GM18868 (cell line): ENCODE data around the gene CFAP65.

Experiments used
- ATAC-seq: cut with Tn5 transposase; IDR thresholded peaks from one replicate; pipeline ENCODE4 v1.9.1; 2021; ENCODE audit warnings: mild to moderate bottlenecking, moderate library complexity; ENCODE audit not compliant: unreplicated experiment

The CFAP65 gene

DNA sequence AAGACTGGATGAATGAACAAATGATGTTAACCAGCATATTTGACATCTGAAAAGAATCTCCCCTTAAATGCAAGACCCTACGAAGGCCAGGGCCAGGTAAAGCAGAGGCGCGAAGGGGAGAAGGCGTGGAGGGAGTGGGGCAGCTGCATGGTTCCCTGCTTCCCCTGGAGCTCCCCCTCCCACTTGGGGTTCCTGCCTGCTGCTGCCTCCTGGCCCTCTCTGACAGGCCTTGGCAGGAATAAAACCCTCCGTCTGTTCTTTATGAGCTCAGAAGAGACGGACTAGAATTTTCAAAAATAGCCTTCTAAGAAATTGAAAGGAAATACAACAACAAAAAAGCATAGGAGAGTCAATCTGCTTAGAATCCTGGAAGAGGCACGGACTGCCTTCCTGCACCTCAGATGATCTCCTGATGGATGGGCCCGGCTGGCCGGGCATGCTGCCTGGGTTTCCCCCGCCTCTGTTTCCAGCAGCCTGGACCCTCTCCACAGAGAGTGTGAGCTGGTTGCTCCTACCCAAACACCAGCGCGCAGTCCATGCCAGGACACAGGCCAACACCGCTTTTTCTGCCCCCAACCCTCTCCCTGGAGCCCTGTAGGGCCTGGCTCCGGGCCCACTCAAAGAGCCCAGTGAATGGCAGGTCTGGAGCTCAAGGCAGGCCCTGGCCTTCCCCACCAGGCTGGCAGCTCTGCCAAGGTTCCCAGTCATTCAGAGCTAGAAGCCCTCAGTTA is 23.9 kb downstream of the CFAP65 start:
- ATAC-seq = no peak

DNA sequence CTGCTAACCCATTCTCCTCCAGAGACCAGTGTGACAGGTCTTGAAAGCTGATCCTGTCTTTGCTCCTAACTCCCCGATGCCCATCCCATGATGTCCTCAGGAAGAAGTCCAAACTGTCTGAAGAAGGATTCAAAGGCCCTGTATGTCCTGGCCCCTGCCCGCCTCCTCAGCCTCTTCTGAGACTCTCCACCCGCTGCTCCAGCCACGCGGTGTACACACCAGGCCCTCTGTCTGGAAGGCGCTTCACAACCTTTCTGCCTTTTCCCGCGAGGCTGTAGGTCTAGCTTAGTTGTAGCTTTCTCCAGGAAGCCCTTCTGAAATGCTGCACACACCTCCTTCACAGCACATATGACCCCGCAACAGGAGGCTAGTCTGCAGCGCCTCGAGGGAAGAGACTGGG is 24.6 kb downstream of the CFAP65 start:
- no peak for ATAC-seq

DNA sequence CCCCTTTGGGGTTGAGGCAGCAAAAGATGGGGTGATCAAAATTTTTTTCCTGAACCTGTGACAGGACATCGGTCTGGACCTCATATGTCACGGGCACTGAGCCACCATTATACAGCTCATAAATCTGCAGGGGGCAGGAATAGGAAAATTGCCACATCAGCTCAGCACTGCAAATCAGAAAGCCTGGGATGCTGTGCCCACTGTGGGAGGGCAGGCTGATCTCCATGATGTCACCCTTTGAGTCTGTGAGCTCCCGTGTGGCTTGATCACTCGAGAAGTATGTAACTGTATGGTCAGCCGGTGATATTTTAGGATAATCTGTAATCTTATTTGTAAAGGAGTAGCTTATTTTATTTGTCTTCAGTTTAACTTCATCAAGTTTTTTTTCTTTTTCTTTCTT is 30.4 kb downstream of the CFAP65 start:
- no peak for ATAC-seq

DNA sequence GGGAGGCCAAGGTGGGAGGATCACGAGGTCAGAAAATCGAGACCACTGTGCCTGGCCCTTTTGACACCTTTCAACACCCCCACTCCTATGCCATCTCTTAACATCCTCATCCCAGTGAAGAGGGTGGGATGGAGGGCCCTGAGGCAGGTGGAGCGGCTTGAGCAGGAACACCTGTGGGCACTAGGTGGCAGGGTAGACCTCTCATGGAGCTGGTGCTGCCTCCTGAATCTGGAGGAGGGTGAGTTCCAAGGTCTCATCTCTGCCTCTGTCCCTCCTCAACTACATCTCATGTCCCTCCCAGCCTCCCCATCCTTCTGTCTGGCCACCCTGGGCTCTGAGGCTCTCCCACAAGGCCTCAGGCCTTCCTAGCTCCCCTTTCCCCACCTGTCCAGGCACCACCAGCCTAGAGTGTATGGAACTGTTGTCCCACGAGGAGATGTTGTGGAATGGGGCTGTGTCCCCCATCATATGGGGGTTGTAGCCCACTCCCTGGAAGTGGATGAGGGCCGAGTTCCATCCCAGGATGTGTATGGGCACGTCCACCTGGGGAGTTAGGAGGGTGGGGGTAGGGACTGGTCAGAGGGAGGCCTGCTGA is 31.1 kb downstream of the CFAP65 start:
- peak; percentile 52 for ATAC-seq

DNA sequence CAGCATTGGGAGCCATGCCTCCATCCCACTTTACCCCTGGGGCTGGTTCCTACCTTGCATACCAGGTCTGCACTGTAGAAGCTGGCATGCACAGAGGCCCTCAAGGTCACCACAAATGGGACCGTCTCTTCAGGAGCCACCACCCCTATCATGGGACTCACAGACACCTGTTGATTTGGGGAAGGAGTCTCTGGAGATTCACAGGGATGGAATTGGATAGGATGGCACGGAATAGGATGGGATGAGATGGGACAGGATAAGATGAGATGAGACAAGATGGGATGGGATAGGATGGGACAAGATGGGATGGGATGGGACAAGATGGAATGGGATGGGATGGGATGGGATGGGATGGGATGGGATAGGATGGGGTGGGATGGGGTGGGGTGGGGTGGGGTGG is 32.0 kb downstream of the CFAP65 start:
- no peak for ATAC-seq

DNA sequence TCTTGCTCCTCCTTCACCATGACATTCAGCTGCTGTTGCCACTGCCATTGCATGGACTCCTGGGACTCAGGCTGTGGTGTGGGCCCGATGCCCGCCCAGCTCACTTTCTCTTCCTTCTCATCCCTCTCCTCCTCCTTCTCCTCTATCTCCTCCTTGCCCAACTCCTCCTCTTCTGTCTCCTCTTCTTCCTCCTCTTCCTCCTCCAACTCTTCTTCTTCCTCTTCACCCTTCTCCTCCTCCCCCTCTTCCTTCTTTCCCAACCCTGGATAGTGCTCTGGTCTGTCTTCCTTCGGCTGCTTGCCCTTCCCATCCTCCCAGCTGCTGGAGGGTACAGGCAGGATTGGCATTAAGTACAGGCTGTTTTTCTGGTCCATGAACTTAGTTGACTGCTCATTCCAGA is 37.3 kb downstream of the CFAP65 start:
- ATAC-seq = no peak

DNA sequence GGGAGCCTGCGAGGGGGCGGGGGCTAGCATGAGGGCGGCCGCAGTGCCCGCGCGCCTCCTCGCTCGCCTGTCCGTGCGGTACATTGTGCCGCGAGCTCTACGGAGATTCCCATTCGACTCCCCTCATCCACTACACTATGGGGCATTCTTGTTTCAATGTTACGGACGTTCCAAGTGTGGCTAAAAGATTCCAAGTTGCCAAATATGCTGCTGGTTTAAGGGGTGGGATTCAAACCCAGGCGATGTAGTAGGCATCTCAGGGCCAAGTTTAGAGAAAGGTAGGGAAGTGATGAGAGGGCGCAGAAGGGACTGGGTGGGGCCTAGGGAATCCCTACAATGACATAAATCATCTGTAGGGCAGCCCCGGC is 38.1 kb downstream of the CFAP65 start:
- no peak for ATAC-seq

DNA sequence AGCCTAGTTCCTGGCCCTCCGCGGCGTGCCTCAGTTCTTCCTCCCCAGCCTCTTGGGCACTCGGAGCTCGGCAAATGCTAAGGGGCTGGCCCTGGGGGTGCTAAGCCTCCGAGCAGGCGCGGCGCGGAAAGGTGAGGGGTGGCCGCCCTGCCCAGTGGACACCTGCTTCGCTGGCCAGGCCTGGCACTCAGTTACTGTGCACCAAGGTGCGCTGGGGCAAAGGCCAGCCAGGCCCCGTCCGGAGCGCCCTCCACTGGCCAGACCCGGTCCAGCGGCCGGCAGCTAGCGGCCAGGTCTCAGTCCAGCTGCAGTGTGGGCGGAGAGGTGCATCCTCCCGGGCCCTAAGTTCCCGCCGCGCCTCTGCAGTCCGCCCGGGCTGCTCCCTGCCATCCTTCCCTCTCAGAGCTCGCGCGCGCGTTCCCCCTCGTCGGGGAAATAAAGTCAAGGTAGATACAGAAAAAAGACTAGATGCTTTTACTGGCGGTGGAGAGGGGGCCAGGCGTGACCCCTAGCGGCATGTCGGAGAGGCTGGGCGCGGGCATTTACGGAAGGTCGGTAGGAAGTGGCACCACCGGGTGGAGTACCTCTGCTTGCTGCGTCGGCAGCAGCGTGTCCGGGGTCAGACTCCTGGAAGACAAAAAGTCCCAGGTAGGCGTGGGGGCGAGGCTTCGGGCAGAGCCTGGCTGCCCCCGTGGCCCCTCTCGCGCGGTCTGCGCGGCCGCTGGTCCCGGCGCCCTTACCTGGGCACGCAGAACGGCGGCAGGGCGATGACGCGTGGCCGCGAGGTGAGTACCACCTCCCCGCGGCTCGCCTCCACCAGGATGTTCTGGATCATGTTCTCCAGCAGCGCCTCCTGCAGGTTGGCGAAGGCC is 38.7 kb downstream of the CFAP65 start:
- no peak for ATAC-seq

DNA sequence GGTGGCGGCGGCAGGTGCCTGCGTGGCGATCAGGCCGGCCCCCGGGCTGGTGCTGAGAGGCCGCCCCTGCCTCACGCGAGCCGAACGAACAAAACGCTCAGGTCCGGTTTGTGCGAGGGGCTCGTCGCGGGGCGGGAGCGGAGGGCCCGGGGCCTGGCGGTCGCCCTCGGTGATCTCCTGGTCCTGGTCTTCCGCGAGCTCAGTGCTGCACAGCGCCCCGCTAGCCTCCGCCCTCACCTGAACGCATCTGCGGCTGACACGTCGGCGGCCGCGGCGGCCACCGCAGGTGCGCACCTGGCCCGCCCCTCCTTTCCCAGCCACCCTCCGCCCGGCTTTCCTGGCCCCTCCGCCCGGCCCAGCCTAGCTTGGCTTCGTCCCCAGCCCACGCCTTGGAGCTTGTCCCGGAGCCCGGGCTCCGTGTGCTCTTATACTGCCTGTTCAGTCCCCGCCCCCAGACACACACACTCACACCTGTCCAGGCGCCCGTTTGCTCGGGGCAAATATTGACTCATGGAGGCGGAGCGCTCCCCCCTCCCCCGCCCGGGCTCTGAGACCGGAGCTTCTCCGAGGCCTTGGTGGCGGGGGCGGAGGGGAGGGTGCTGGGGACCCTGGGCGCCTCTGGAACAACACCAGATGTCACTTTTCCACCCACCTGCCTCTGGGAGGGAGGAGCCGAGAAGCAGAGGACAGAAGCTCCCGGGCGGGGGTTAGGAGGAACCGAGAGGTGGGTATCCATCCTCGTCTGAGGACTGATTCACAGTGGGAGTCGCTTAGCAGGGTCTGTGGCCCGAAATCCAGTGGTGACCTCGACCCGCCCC is 39.5 kb downstream of the CFAP65 start:
- ATAC-seq = no peak

DNA sequence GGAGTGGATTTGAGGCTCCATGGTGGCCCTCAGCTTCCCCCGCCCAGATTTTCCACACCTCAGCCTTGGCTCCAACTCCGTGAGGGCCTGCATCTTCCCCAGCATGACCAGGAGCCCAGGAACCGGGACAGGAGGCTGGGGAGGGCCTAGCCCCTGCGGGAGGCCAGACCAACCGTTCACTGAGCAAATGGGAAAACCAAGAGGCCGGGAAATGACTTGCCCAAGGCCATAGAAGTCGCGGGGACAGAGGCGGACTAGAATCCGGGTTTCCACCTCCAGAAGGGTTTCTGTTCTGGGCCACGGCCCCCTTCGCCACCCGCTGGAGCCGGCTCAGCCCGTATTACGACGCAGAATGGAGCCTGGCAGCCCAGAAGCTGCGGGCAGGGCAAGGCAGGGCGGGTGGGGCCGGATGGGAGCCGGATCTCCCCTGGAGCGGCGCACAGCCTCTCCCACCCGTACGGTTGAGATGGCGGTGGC is 40.2 kb downstream of the CFAP65 start:
- no peak for ATAC-seq

DNA sequence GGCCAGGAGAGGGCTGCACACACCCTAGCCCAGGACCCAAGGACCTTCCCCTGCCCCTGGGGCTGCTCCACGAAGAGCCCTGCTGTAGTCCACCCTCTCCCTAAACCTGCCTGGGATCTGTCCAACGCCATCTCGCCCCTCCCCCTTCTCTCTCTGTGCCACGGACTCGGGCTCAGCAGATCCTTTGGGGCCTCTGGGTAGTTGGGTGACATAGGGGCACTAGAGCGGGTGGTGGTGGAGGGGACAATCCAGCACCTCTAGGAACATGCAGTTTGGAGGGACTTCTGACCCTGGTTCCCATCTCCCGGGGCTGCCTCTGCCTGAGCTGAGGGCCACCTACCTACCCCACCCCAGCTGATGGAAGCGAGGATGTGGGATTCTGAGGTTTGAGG is 40.8 kb downstream of the CFAP65 start:
- no peak for ATAC-seq

DNA sequence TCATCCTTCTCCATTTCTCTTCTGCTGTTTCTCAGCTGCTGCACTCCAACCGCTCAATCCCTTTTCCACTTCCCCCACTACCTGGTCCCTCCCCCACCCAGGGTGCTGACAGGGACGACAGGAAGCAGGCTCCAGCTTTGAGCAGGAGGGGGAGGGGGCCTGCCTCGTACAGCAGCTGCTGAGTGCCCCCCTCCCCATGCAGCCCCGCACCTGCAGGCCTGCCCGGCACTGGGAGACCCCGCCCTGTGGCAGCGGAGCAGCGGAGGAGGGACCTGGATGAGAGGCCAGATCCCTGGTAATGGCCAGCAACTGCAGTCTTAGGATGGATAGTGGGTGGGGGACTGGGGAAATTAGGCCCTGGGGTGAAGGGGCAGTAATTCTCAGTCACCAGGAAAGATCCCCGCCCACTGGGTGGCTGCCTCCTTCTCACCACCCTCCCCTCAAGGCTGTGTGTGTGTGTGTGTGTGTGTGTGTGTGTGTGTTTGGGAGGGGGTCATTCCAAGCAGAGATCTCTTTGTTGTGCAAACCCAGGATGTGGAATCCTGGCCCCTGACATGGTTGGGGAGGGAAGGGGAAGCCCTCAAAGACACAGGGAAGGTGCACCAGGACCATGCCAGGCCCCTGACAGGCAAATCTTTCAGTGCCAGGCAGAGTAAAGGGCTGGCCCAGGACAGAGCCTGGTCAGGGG is 41.3 kb downstream of the CFAP65 start:
- ATAC-seq = no peak

DNA sequence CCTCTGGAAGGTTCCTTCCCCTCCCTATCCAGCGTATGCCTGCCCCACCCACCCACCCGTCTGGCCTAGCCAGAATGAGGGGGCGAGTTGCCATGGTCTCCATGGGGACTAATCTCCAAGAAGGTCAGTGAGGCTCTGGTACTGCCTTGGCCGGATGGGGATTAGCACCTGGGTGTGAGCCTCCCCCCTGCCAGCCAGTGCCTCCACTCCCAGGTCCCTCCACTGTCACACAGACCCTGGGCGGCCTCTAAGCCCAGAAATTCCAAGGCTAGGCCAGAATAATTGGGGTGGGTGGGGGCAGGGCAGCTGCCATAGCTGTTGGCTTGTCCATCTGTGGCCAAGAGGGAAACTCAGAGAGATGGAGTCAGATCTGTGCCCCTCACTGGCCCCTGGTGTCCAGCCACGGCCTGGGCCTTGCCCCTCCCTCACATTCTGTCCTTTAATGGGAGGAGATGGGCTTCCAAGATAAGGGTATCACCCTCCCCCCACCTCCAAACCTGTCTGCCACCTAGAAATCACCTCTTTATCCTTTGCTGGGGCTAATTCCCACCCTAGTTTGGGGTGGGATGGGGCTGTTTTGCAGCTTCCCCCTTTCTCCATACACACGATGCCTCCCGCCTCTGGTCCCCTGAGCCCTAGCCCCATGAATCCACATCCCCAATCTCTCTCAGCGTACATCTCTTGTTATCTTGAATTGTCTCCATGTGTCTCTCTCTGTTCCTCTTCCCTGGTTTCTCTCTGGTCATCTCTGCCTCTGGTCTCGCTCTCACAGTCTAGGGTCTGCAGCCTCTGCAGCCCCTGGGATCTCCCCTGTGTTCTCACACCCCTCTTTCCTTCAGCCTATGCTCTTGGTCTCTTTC is 42.1 kb downstream of the CFAP65 start:
- no peak for ATAC-seq

DNA sequence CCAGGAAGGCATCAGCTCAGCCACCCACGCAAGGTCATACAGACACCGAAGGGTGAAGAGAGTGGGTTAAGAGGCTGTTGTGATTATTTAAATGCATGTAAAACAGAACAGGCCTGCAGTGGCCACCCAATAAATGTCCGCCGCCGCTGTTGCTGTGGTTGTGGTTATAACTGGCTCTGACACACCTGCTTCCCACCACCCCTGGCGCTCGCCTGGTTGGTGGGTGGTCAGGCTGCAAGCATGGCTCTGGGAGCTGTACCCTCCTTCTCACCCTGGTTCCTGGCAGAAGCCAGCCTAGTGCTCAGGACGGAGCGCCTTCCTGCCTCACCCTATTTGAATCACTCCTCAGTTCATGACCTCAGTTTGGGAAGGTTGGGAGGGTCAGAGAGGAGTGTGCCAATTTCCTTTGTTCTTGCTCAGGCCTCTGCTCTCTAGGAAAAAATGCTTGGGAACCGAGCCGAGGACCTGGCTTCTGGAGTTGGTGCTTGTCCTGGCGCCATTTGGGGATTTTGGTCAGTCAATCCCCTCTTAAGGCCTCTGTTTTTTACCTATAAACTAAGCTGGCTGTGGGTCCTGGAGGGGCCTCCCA is 42.8 kb downstream of the CFAP65 start:
- no peak for ATAC-seq

DNA sequence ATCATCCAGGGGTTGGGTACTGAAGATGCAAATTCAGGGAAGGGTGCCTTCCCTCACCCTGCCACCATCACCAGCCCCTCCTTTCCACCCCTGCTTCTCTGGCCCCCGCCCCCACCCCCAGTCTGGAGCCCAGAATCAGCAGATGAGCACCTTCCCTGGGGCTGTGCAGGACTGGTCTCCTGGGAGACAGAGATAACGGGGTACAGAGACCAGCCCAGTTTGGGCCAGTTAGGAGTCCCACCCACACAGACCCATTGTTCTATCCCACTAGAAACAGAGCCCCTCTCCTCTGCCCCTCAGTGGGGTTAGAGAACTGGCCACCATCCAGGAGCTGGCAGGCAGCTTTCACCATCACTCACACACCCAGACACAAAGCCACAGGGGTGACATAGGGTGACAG is 43.6 kb downstream of the CFAP65 start:
- ATAC-seq = no peak

DNA sequence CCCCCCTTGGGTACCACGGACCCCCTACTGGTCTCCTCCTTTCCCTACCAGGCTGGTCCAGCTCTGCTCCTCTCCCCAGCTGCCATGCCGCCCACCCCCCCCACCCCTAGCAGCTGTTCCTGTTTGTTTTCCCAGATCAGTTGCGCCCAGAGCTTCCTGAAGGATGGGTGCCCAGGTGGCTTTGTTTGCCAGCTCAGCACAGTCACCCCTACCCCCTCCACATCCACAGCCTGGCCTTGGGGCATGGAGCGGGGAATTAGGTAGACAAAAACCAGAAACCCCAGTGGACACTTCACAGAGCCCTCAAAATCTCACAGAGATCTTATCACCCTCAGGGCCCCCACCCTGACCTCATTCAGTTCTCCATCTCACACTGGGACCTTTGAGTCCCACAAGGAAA is 44.4 kb downstream of the CFAP65 start:
- no peak for ATAC-seq

DNA sequence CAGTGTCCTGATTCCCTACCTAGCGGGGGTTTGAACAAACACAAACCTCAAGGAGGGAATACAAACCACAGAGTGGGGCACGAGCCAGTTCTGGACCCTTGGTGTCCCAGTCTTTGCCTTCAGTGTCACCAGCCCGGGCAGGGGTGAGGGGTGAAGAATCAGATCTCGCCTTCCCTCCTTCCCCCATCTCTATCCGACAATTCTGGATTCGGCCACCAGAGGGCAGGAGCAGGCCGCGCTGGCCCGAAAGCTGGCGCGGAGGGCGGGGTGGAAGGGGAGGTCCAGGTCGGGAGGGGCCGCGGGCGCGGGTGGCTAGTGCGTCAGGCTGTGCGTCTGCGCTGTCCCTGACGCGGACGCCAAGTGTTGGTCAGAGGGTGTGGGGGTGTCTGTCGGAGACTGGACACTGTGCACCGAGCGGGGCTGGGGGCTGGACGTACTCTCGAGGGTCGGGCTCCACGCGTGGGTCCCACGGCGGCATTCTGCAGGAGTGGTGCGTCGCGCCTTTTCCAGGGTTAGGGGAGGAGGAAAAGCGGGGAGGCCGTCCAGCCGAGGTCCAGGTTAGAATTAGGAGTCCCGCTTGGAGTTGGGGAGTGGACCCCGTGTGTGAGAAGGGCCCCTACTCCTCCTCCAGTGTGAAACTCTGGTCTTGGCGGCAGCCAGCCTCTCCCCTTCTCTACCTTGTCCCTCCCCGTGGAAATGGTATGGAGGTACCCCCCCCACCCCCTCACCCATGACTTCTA is 45.2 kb downstream of the CFAP65 start:
- ATAC-seq = peak; percentile 72

DNA sequence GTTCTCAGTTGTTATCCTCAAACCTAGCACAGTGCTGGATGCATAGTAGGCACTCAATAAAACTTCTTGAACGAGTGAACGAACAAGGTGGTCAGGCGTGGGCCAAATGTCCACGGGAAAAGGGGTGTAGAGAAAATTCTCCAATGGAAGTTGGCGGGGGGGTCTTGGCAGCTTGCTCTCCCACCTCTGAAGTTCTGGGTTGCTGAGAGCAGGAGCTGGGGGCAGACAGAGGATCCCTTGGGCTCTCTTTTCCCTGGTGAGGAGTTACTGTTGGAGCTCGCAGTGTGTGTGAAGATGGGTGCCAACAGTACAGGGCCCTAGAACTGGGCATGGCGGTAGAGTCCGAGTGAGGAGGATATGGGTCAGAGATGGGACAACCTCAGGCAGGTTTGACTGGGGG is 45.8 kb downstream of the CFAP65 start:
- ATAC-seq = no peak
